MCF 10A (cell line): ENCODE results near the gene CTBP1. TPM values are rescaled to one million over a fixed set of nuclear protein-coding genes. Genes with fewer than 3 reads are reported as not detected.

Experiments used
- BruUV-seq: library from RNA; stranded (reverse); fragments of 400-500 nt; replicated peaks from 2 replicates; lab custom pipeline; 2021; lab: Mats Ljungman, UMichigan
- CTCF ChIA-PET: fragments of 300-600 bp; sonication (Branson Sonifier 250); formaldehyde crosslinking; extraction: SDS; loops from one replicate; lab custom pipeline; 2021; ENCODE audit warnings: antibody characterized with exemption, inconsistent platforms; lab: Yijun Ruan, JAX
- POLR2A ChIA-PET: fragments of 300-600, 350-650 bp; sonication (Branson Sonifier 250); formaldehyde crosslinking; extraction: SDS; loops from one replicate; lab custom pipeline; 2020; ENCODE audit warnings: antibody characterized with exemption, inconsistent platforms; lab: Yijun Ruan, JAX
- DNase-seq: peaks from one replicate; pipeline ENCODE4 v3.0.0-alpha.2; 2018; ENCODE audit not compliant: unreplicated experiment
- H3K27ac Mint-ChIP-seq: one replicate; pipeline ENCODE4 v1.8.0; 2022; ENCODE audit warnings: mild to moderate bottlenecking, low read depth, mixed read lengths; ENCODE audit not compliant: unreplicated experiment
- H3K27me3 Mint-ChIP-seq: one replicate; pipeline ENCODE4 v1.8.0; 2022; ENCODE audit warnings: mixed read lengths; ENCODE audit not compliant: insufficient read depth, unreplicated experiment
- H3K36me3 Mint-ChIP-seq: one replicate; pipeline ENCODE4 v1.8.0; 2022; ENCODE audit warnings: mild to moderate bottlenecking, moderate library complexity, mixed read lengths; ENCODE audit not compliant: insufficient read depth, unreplicated experiment
- H3K4me1 Mint-ChIP-seq: one replicate; pipeline ENCODE4 v1.8.0; 2022; ENCODE audit warnings: mixed read lengths; ENCODE audit not compliant: insufficient read depth, unreplicated experiment
- H3K4me3 Mint-ChIP-seq: one replicate; pipeline ENCODE4 v1.8.0; 2022; ENCODE audit warnings: mild to moderate bottlenecking, moderate library complexity, mixed read lengths; ENCODE audit not compliant: unreplicated experiment
- H3K9me3 Mint-ChIP-seq: one replicate; pipeline ENCODE4 v1.8.0; 2022; ENCODE audit warnings: mixed read lengths; ENCODE audit not compliant: unreplicated experiment
- CTCF ChIP-seq: fragments of 200-600 bp; IDR thresholded peaks from one replicate; pipeline ENCODE4 v1.8.0; 2022; ENCODE audit warnings: antibody characterized with exemption, mild to moderate bottlenecking; ENCODE audit not compliant: unreplicated experiment
- intact Hi-C: fragments of 100-400 bp; cut with micrococcal nuclease; formaldehyde crosslinking; loops from 2 replicates; pipeline ENCODE4 v1.14.1; 2022
- total RNA-seq: library from RNA; stranded (reverse); gene quantifications from 2 replicates; pipeline ENCODE4 v1.2.3, GENCODE V29; 2022

The CTBP1 gene
- total RNA-seq, 1 experiment from 2014 or later = 152 TPM

GRCh38 chr4:1266881-1267763 lies 18.2 kb upstream of the CTBP1 start:
- Mint-ChIP-seq H3K4me1 (no peaks in the 10 kb centered on the region), H3K9me3 (no peaks in the 10 kb centered on the region), H3K4me3 (no peak overlapping the region), H3K36me3 (no peaks in the 10 kb centered on the region), H3K27me3 (peaks cover 2% of the 10 kb centered on the region), H3K27ac (no peak overlapping the region)
- ChIA-PET CTCF (interaction anchor here (0.6 to 3.3 kb wide), 12 partner anchors 9 to 500 kb away, joined by 3 to 36 read pairs (median 4); no protein-coding TSS in a partner anchor), POLR2A (no interaction called here)
- BruUV-seq = no TSS peak
- no peak for DNase-seq
- intact Hi-C loops = no loop called here
- TF ChIP-seq CTCF = no peak

DNA sequence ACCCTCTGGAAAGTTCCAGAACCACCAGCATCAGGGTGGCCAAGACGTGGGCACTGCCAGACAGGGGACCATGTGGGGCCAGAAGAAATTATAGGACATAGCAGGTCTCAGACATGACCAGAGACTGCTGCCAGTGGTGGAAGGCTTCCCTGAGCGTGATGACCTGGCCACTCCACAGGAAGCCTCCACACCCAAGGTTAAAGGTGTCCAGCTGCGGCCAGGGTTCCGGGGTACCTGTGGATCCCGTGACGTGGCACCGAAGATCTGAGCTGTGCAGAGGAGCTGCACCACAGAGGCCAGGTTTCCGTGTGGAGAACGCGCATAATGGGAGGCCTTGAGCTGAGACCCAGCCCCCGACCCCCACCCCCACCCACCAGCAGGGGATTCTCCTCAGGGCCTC lies 16.4 kb upstream of the CTBP1 start:
- Mint-ChIP-seq H3K27me3 (peaks cover 15% of the 10 kb centered on the region), H3K27ac (no peak overlapping the region), H3K4me3 (no peak overlapping the region), H3K36me3 (no peaks in the 10 kb centered on the region), H3K4me1 (no peaks in the 10 kb centered on the region), H3K9me3 (peaks cover 5% of the 10 kb centered on the region)
- CTCF ChIA-PET = interaction anchor here (0.8 to 1.6 kb wide), 4 partner anchors 8 to 98 kb away, joined by 3 to 7 read pairs (median 3); no protein-coding TSS in a partner anchor
- no peak for TF ChIP-seq CTCF
- no TSS peak for BruUV-seq
- no peak for DNase-seq
- POLR2A ChIA-PET = no interaction called here
- intact Hi-C loops = no loop called here

DNA sequence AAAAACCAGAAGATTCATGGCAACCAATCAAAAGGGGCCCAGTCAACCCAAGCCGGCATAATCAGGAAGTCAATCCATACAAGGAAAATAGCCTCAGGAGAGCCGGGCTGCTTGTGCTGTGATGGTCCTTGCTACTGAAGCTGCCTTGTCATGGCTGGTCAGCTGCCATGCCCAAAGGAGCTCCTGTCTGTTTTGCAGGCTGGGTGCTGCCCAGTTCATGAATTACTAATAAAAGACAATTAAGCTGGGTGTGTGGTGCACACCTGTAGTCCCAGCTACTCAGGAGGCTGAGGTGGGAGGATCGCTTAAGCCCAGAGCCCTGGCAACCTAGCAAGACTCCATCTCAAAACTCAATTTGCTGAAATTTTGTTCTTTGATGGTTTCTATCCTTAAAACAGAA lies 16.0 kb upstream of the CTBP1 start:
- Mint-ChIP-seq H3K36me3 (no peaks in the 10 kb centered on the region), H3K4me3 (no peak overlapping the region), H3K27ac (no peak overlapping the region), H3K27me3 (peaks cover 15% of the 10 kb centered on the region), H3K9me3 (peaks cover 5% of the 10 kb centered on the region), H3K4me1 (no peaks in the 10 kb centered on the region)
- ChIA-PET CTCF (interaction anchor here (1.1 to 1.6 kb wide), 3 partner anchors 68 to 134 kb away, joined by 3 to 8 read pairs (median 7); no protein-coding TSS in a partner anchor), POLR2A (interaction anchor here (0.6 kb wide), 1 partner anchor 87 kb away, joined by 3 read pairs; no protein-coding TSS in a partner anchor)
- BruUV-seq = no TSS peak
- no peak for DNase-seq
- intact Hi-C loops = no loop called here
- TF ChIP-seq CTCF = no peak
